GM20431 (cell line): ENCODE measurements around the gene CNKSR2.

ENCODE experiments used
- in situ Hi-C: fragments of 300-500 bp; cut with MseI, MboI; formaldehyde crosslinking; loops from one replicate; pipeline ENCODE4 v1.15.0; 2020; ENCODE audit warnings: low sequenced_read_pairs; ENCODE audit not compliant: unreplicated experiment

Gene CNKSR2

DNA sequence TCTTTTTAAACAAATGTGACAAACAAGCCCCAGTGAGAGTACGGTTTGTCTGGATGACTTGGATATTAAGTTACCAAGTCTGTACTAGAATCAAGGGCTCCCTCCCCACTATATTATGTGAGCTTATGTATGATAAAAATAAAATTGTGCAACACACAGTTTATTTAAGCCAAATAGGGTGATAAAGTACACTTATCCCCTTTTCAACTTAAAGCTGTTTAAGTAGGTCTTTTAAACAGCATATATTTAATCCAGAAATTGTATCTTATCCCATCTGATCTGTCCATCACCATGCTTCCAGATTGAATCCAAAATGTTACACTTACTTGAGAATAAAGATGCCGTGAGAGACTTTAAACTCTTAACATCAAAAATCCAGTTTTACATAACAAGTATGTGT lies 285.9 kb downstream of the CNKSR2 start:
- in situ Hi-C loops = no loop called here

DNA sequence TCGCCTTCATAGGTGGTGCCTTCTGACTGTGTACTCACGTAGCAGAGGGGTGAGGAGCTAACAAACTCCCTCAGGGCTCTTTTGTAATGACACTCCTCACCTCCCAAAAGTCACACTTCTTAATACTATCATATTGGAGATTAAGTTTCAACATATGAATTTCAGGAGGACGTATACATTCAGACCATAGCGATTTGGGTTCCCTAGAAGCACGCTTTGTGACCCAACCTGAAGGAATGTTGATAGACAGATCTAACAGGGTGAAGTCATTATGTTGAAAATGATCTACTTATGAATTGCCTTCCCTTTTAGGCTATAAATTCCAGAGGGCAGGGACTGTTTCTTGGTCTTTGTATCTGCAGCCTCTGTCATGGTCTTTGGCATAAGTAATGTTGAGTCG lies 287.1 kb downstream of the CNKSR2 start:
- in situ Hi-C loops = no loop called here

DNA sequence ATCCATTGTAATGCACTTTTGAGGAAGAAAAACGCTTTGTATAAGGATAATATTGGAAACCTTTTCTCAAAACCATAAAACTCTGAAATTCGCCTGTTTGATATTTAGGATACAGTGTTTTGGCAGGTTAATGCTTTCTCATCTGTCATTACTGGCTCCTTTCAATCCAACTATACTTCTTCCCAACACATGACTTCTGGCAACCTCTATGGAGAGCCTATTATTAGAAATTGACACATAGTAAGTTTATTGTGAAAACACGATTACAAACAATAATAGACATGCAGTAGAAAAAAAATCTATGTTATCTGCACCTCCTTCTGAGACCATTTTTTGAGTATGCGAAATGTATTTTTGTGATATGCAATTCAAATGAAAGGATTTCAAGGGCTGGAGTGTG lies 288.5 kb downstream of the CNKSR2 start:
- in situ Hi-C loops = no loop called here

DNA sequence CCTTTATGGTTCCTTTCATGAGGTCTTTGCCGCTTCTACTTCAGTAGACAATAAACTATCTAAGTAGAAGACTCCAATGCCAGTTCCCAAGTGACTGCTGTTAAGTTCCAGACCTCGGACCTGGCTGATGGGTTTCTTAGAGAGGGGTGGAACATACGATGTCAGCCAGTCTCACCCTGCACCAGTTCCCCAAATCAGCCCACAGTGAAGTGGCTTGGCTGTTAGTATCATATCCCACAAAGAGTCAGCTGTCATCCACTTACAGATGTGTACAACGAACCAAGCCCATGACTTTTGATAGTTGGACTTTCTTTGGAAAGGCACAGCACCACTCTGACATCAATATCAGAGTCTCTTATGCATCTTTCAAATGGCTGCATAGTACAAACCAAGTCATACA lies 292.0 kb downstream of the CNKSR2 start:
- in situ Hi-C loops = no loop called here

DNA sequence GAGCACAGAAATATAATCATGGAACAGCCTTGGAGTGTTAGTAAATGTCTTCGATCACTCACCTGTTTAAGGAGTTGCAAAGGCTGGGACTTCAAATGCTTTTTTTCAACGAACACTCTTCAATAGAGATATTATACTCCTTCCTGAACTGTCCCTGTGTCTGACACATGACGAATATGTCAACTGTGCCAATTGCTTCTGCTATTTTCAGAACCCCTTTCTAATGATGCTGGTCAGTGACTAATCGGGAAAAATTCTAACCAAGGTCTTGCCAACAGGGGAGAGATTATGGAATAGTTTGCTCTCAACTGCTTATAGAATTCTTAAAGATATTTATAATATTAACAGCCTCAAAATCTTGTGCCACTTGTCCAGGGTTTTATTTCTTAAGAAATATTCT lies 292.5 kb downstream of the CNKSR2 start:
- in situ Hi-C loops = no loop called here

DNA sequence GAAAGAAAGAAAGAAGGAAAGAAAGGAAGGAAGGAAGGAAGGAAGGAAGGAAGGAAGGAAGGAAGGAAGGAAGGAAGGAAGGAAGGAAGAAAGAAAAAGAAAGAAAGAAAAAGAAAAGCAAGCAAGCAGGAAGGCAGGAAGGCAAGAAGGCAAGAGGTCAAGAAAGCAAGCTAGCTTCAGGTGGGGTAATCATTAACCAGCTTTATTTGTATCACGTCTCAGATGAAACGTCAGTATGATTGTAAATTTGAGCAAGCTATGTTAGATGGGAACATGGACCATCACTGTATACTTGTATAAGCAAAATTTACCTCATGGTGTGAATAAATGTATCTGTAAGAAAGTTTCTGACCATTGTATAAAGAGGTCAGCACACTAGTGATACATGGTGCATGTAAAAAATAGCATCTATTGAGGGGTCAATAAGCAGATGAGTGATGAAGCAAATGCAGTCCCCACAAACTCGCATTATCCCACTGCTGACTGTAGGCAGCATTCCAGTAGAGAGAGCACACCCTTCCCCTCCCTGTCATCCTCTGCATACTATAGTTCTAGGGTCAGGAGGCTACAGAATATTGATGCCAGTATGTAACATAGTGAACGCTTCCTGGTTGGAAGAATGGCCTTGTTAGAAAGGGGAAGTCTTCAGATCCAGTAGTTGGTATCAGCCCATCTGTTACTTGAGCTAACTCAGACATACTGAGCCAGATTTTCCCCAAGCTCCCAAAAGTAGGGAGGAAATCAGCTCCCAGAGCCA lies 300.4 kb downstream of the CNKSR2 start:
- in situ Hi-C loops = no loop called here

DNA sequence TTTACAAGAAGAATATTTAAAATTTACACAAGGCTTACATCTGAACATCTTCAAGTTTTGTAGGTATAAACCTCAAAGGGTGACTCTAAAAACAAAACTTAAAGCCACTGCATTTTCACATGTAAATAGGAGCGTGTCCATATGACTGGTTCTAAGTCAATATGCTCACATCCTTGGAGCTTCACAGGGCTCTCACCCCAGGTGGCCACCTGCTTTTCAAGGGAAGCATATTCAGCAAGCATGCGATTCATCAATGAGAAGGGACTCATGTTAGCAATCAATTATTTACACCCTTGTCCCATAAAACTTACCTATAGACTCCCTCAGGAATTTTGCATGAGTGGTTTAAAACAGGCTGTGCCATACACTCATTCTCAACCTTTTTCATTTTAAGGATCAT lies 301.7 kb downstream of the CNKSR2 start:
- in situ Hi-C loops = no loop called here

DNA sequence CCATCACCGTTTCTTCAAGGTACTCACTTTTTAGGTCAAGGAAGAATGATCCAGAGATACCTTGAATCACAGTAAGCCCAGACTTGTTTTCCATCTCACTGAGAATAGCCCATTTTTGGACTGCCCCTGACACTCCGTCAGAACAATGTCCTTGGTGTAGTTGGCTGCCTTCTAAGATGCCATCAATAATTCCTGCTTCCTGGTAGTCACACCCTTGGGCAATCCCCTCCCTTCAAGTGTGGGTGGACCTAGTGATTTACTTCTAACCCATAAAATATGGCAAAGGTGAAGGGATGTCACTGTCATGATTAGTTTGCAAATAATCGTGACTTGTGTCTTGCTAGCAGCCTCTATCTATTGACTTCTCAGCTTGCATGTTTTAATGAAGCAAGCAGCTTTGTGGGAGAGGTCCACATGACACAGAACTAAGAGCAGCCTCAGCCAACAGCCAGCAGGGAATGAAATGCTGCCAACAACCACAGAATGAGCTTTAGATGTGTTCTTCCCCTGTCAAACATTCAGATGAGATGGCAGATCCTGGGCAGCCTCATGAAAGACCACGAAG lies 303.9 kb downstream of the CNKSR2 start:
- in situ Hi-C loops = no loop called here

DNA sequence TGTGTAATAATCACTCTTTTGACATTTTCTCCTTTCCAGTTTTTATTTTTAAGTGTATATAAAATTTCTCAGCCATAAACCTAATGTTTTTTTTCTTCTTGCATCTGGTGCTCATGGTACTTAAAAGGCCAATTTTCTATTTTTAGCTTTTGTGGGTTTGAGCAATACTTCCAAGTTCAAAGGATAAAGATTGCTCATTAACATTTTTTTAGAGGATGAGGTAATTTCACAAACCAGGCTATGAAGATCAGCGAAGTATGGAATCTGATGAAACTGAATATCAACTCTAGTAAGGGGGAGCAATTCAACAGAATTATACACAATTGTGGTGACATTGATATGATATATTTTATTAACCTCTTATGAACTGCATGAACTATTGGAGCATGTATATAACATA lies 309.7 kb downstream of the CNKSR2 start:
- in situ Hi-C loops = no loop called here

DNA sequence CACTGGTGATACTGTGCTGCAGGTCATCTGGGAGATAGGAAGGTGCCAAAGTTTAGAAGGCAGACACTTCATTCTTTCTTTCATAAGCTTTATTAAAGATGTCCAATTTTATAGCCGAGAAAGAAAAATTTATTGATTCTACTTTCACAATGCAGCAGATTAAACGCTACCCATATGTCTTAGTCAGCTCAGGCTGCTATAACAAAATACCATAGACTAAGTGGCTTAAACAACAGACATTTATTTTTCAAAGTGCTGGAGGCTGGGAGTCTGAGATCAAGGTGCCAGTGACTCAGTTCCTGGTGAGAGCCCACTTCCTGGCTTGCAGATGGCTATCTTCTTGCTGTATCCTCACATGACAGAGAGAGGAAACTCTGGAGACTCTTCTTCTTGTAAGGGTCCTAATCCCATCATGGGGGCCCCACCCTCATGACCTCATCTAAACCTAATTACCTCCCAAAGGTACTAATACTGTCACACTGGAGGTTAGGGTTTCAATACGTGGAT lies 317.3 kb downstream of the CNKSR2 start:
- in situ Hi-C loops = no loop called here

DNA sequence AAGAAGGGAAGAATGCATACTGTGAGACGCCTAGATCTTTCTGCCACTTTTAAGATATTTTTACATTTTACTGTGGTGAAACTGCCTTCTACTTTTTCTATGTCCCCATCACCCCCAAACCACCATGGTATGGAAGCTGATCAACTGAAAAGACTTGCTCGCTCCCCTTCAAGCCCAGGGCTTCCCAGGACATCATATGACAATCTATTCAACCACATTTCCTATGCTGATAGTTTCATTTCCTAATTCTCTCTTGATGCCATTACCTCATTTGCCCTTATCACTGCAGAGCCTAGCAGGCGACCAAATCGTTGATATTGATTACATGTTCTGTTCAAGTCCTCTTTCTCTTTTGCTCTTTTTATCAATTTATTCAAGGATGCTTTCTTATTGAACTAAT lies 324.1 kb downstream of the CNKSR2 start:
- in situ Hi-C loops = no loop called here

DNA sequence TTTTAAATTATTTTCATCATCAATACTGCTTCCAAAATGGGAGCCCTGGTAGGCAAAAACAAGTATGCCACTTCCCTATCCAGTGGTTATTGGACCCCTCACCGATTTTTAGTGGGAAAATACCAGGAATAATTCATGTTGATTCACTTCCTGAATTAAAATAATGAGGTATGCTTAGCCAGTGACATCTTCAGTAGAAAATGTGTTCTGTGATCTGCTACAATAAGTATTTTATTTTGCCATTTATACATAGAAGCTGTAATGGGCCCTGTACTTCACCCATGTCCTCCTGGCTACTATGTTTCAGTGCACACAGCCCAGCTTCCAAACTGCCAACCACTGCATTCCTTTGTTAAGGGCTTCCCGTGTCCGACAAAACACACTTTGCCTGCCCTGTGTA lies 324.9 kb downstream of the CNKSR2 start:
- in situ Hi-C loops = no loop called here

DNA sequence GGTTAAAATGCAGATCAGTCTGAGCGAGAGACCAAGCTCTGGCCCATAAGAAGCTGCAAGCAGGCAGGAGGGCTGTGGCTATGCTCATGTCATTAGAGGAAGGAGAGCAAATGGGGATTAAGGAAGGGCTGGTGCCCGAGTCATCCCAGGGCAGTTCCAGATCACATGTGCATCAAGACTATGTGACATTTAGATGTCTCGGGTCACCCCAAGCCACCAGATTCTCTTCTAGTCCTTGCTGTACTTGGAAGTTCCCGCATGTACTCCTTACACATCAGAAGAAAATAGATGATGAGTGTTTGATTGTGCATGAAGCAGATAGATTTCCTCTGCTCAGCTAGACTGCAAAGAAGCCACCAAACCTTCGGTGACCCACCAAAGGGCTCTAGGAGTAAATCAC lies 326.1 kb downstream of the CNKSR2 start:
- in situ Hi-C loops = no loop called here

DNA sequence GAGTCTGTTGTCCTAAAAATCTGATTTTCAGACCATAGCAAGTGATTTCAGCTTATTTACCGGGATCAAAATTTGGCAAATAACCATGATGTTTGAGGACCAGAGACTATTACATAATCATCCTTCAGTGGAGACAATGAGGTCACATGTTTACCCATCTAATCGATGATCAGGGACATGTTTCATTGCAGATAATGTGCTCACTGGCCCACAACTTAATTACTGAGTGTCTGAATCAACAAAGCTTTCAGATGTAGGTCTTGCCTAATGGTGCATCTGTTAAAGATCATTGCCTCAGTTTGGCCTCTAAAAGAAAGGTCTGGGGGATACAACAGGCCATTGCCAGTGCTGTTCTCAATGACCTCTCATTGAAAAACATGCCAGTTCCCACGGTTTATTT lies 326.7 kb downstream of the CNKSR2 start:
- in situ Hi-C loops = no loop called here

DNA sequence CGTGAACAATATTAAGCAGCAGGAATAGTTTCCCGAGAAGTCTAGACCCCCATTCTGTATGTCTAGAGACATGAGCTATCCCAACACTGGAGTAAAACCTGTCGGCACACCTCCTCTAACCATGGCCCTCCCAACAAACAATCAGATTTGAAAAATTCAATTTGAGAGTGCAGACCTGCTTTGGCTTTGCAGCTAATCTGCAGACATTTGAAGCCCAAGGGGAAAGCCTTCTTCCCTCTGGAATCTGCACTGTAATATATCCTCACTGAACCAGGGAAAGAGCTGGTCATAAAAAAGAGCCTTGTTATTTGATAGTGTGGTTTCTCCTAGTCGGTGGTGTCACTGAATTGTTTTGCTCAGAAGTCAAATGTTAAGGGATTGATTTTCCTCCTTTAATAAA lies 328.5 kb downstream of the CNKSR2 start:
- in situ Hi-C loops = no loop called here
